Liver (tissue), 9 donors: ENCODE results near the gene PGC. TPM values are rescaled to one million over a fixed set of nuclear protein-coding genes. Genes with fewer than 3 reads are reported as not detected.

Experiments
- DNase-seq: peaks from one replicate; pipeline ENCODE4 v3.0.0-alpha.2; 2017; ENCODE audit warnings: low spot score
- H3K27ac ChIP-seq, 2 donors: one replicate each; pipeline ENCODE4 v1.7.0; 2013; ENCODE audit warnings: inconsistent platforms in 2 of 2, low read length in 2 of 2, control low read depth in 1 of 2, low read depth in 1 of 2, mild to moderate bottlenecking in 1 of 2
- H3K27me3 ChIP-seq, 4 donors: one replicate each; pipeline versions ENCODE4 v1.6.1 to v1.7.0; 2013; ENCODE audit warnings: low read length in 3 of 4, inconsistent platforms in 1 of 4, mild to moderate bottlenecking in 1 of 4, moderate library complexity in 1 of 4; ENCODE audit not compliant: control insufficient read depth in 4 of 4, insufficient read depth in 4 of 4
- H3K36me3 ChIP-seq, 4 donors: one replicate each; pipeline versions ENCODE4 v1.6.1 to v1.7.0; 2013; ENCODE audit warnings: low read length in 3 of 4, mild to moderate bottlenecking in 3 of 4, low read depth in 1 of 4, moderate library complexity in 1 of 4; ENCODE audit not compliant: control insufficient read depth in 4 of 4, insufficient read depth in 3 of 4
- H3K4me1 ChIP-seq, 4 donors: one replicate each; pipeline versions ENCODE4 v1.6.1 to v1.7.0; 2013; ENCODE audit warnings: low read length in 3 of 4, mild to moderate bottlenecking in 3 of 4, moderate library complexity in 1 of 4; ENCODE audit not compliant: control insufficient read depth in 4 of 4, insufficient read depth in 4 of 4
- H3K4me3 ChIP-seq, 3 donors: one replicate each; pipeline versions ENCODE4 v1.6.1 to v1.7.0; 2013; ENCODE audit warnings: low read length in 3 of 3, control low read depth in 1 of 3, low read depth in 1 of 3, mild to moderate bottlenecking in 1 of 3
- H3K9ac ChIP-seq, 2 donors: one replicate each; pipeline ENCODE4 v1.7.0; 2013; ENCODE audit warnings: low read length in 2 of 2, mild to moderate bottlenecking in 2 of 2, moderate library complexity in 2 of 2, control low read depth in 1 of 2, low read depth in 1 of 2
- H3K9me3 ChIP-seq, 4 donors: one replicate each; pipeline versions ENCODE4 v1.6.1 to v1.7.0; 2013; ENCODE audit warnings: low read length in 3 of 4; ENCODE audit not compliant: control insufficient read depth in 4 of 4
- EGR1 ChIP-seq, 2 donors: IDR thresholded peaks; 2 replicates each; pipeline ENCODE4 v1.6.1; 2016 to 2018; ENCODE audit warnings: antibody characterized with exemption in 2 of 2, low read depth in 2 of 2
- FOXA1 ChIP-seq: IDR thresholded peaks from 2 replicates; pipeline ENCODE4 v1.6.1; 2016; ENCODE audit warnings: antibody characterized with exemption
- FOXA2 ChIP-seq: IDR thresholded peaks from 2 replicates; pipeline ENCODE4 v1.6.1; 2016; ENCODE audit warnings: antibody characterized with exemption
- GABPA ChIP-seq, 2 donors: IDR thresholded peaks in 1 of 2; conservative IDR thresholded peaks in 1 of 2; 2 replicates each; pipeline ENCODE4 v1.6.1; 2016; ENCODE audit warnings: antibody characterized with exemption in 2 of 2, mild to moderate bottlenecking in 1 of 2, moderate library complexity in 1 of 2
- HNF4A ChIP-seq, 2 donors: conservative IDR thresholded peaks; 2 replicates each; pipeline ENCODE4 v1.6.1; 2016; ENCODE audit warnings: antibody characterized with exemption in 2 of 2, mild to moderate bottlenecking in 2 of 2
- HNF4G ChIP-seq: IDR thresholded peaks from 2 replicates; pipeline ENCODE4 v1.6.1; 2016; ENCODE audit warnings: antibody characterized with exemption
- JUND ChIP-seq, 2 donors: IDR thresholded peaks; 2 replicates each; pipeline ENCODE4 v1.6.1; 2016; ENCODE audit warnings: antibody characterized with exemption in 2 of 2
- NR2F2 ChIP-seq: IDR thresholded peaks from 2 replicates; pipeline ENCODE4 v1.6.1; 2016; ENCODE audit warnings: antibody characterized with exemption
- RAD21 ChIP-seq, 2 donors: IDR thresholded peaks; 2 replicates each; pipeline ENCODE4 v1.6.1; 2016; ENCODE audit warnings: antibody characterized with exemption in 2 of 2, mild to moderate bottlenecking in 2 of 2
- RXRA ChIP-seq, 2 donors: IDR thresholded peaks; 2 replicates each; pipeline ENCODE4 v1.6.1; 2017 to 2018; ENCODE audit warnings: antibody characterized with exemption in 2 of 2, mild to moderate bottlenecking in 1 of 2
- SP1 ChIP-seq: IDR thresholded peaks from 2 replicates; pipeline ENCODE4 v1.6.1; 2018; ENCODE audit warnings: antibody characterized with exemption, mild to moderate bottlenecking
- TAF1 ChIP-seq: conservative IDR thresholded peaks from 2 replicates; pipeline ENCODE4 v1.6.1; 2016; ENCODE audit warnings: antibody characterized with exemption, mild to moderate bottlenecking
- YY1 ChIP-seq: IDR thresholded peaks from 2 replicates; pipeline ENCODE4 v1.6.1; 2016; ENCODE audit warnings: antibody characterized with exemption, mild to moderate bottlenecking
- WGBS: extraction: QIAGEN DNeasy Blood & Tissue Kit; methylation state at CpG from one replicate; pipeline ENCODE4 v1.1.7; 2013; 5-methylcytosine and 5-hydroxymethylcytosine counted together
- polyA plus RNA-seq, 2 donors: library from polyadenylated mRNA; stranded (reverse) in 1 of 2; unstranded in 1 of 2; fragments of 200-250 nt in 1 of 2; fragments of >200 nt in 1 of 2; fragmentation: Nextera tagmentation in 1 of 2; extraction: Ambion mirVana in 1 of 2; gene quantifications; one replicate each; pipeline versions ENCODE4 v1.2.1 to v1.2.3, GENCODE V29; 2013 to 2015
- total RNA-seq, 2 donors: library from RNA; depleted of rRNA; stranded (reverse); fragments of >200 nt; gene quantifications; one replicate each; pipeline ENCODE4 v1.2.3, GENCODE V29; 2014
- TF ChIP-seq, protein P1 (sequence below): IDR thresholded peaks from 2 replicates; pipeline ENCODE4 v1.6.1; 2016; ENCODE audit warnings: antibody characterized with exemption
- TF ChIP-seq, protein P2 (sequence below): IDR thresholded peaks from 2 replicates; pipeline ENCODE4 v1.6.1; 2016; ENCODE audit warnings: antibody characterized with exemption, mild to moderate bottlenecking
- TF ChIP-seq, protein P3 (sequence below): IDR thresholded peaks from 2 replicates; pipeline ENCODE4 v1.6.1; 2016; ENCODE audit warnings: antibody characterized with exemption
- TF ChIP-seq, protein P4 (sequence below): IDR thresholded peaks from 2 replicates; pipeline ENCODE4 v1.6.1; 2016; ENCODE audit warnings: antibody characterized with exemption
- TF ChIP-seq, protein P5 (sequence below): fragments of 150-350 bp; IDR thresholded peaks from 2 replicates; pipeline ENCODE4 v1.5.1; 2017; ENCODE audit warnings: improper control_type of control experiment, low read depth, low read length; ENCODE audit not compliant: missing input control
- donor health status: healthy.
- donor health status: healthy.
- donor health status: healthy.
- donor health status: healthy.
- donor health status: healthy.

Gene PGC
- total and polyA plus RNA-seq, 4 donors: 0.05 to 0.18 TPM; not detected in 2

DNA sequence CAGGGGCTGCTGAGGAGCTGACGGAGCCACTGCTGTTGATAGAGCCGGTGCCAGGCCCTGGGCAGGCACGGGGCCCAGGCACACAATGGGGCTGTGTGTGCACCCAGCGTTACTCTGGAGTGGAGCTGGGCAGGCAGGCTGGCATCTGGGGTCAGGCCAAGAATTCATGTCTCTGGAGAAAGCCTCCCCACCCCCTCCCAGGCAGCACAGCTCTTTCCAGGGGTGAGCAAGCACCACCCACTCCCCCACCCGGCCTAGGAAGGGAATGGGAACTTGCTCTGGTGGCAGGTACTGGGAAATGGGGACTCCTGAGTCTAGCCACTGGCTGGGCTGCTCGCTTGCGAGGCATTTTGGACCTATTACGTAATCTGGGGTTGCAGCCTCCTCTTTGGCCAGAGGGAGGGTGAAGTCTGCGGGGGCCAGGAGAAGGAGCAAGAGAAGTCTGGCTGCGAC lies 34.5 kb downstream of the PGC start:
- no peaks in the 10 kb centered on the region for H3K36me3 ChIP-seq
- peaks cover 4 to 19% (median 17%) of the 10 kb centered on the region in 4 donors for H3K4me1 ChIP-seq
- H3K9ac ChIP-seq: no peak overlapping the region
- no peak overlapping the region for H3K4me3 ChIP-seq
- 38% methylated on average over 10 of the region's 10 CpGs for WGBS
- TF ChIP-seq JUND (IDR thresholded peaks at IDR 0.05): no peak
- peak; percentile 39 to 54 for TF ChIP-seq HNF4A (conservative IDR thresholded peaks at IDR 0.05)
- no peak for TF ChIP-seq EGR1 (IDR thresholded peaks at IDR 0.05; ENCODE audit: low read depth in 2 of 2)
- TF ChIP-seq, protein P1, sequence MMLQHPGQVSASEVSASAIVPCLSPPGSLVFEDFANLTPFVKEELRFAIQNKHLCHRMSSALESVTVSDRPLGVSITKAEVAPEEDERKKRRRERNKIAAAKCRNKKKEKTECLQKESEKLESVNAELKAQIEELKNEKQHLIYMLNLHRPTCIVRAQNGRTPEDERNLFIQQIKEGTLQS: no peak
- TF ChIP-seq, protein P2, sequence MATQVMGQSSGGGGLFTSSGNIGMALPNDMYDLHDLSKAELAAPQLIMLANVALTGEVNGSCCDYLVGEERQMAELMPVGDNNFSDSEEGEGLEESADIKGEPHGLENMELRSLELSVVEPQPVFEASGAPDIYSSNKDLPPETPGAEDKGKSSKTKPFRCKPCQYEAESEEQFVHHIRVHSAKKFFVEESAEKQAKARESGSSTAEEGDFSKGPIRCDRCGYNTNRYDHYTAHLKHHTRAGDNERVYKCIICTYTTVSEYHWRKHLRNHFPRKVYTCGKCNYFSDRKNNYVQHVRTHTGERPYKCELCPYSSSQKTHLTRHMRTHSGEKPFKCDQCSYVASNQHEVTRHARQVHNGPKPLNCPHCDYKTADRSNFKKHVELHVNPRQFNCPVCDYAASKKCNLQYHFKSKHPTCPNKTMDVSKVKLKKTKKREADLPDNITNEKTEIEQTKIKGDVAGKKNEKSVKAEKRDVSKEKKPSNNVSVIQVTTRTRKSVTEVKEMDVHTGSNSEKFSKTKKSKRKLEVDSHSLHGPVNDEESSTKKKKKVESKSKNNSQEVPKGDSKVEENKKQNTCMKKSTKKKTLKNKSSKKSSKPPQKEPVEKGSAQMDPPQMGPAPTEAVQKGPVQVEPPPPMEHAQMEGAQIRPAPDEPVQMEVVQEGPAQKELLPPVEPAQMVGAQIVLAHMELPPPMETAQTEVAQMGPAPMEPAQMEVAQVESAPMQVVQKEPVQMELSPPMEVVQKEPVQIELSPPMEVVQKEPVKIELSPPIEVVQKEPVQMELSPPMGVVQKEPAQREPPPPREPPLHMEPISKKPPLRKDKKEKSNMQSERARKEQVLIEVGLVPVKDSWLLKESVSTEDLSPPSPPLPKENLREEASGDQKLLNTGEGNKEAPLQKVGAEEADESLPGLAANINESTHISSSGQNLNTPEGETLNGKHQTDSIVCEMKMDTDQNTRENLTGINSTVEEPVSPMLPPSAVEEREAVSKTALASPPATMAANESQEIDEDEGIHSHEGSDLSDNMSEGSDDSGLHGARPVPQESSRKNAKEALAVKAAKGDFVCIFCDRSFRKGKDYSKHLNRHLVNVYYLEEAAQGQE: peak; percentile 19
- TF ChIP-seq FOXA2: no peak
- TF ChIP-seq TAF1: no peak
- TF ChIP-seq HNF4G: no peak
- TF ChIP-seq, protein P3, sequence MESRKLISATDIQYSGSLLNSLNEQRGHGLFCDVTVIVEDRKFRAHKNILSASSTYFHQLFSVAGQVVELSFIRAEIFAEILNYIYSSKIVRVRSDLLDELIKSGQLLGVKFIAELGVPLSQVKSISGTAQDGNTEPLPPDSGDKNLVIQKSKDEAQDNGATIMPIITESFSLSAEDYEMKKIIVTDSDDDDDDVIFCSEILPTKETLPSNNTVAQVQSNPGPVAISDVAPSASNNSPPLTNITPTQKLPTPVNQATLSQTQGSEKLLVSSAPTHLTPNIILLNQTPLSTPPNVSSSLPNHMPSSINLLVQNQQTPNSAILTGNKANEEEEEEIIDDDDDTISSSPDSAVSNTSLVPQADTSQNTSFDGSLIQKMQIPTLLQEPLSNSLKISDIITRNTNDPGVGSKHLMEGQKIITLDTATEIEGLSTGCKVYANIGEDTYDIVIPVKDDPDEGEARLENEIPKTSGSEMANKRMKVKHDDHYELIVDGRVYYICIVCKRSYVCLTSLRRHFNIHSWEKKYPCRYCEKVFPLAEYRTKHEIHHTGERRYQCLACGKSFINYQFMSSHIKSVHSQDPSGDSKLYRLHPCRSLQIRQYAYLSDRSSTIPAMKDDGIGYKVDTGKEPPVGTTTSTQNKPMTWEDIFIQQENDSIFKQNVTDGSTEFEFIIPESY: no peak
- TF ChIP-seq YY1: peak; percentile 47
- TF ChIP-seq RXRA (IDR thresholded peaks at IDR 0.05): peak in 1 of 2 donors; percentile 42
- TF ChIP-seq, protein P4, sequence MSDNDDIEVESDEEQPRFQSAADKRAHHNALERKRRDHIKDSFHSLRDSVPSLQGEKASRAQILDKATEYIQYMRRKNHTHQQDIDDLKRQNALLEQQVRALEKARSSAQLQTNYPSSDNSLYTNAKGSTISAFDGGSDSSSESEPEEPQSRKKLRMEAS: no peak
- TF ChIP-seq FOXA1: no peak
- no peak for TF ChIP-seq GABPA (IDR thresholded peaks at IDR 0.05 in 1 of 2, conservative IDR thresholded peaks at IDR 0.05 in 1 of 2)
- TF ChIP-seq, protein P5, sequence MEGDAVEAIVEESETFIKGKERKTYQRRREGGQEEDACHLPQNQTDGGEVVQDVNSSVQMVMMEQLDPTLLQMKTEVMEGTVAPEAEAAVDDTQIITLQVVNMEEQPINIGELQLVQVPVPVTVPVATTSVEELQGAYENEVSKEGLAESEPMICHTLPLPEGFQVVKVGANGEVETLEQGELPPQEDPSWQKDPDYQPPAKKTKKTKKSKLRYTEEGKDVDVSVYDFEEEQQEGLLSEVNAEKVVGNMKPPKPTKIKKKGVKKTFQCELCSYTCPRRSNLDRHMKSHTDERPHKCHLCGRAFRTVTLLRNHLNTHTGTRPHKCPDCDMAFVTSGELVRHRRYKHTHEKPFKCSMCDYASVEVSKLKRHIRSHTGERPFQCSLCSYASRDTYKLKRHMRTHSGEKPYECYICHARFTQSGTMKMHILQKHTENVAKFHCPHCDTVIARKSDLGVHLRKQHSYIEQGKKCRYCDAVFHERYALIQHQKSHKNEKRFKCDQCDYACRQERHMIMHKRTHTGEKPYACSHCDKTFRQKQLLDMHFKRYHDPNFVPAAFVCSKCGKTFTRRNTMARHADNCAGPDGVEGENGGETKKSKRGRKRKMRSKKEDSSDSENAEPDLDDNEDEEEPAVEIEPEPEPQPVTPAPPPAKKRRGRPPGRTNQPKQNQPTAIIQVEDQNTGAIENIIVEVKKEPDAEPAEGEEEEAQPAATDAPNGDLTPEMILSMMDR: no peak
- TF ChIP-seq RAD21 (IDR thresholded peaks at IDR 0.05): no peak
- TF ChIP-seq NR2F2: no peak
- TF ChIP-seq SP1: peak; percentile 9
- DNase-seq: no peak
- no peaks in the 10 kb centered on the region for H3K27me3 ChIP-seq
- no peaks in the 10 kb centered on the region for H3K9me3 ChIP-seq
- H3K27ac ChIP-seq: peak overlapping the region; percentile 48 to 65
